A549 (cell line): ENCODE results near the gene DIP2A. TPM values are rescaled to one million over a fixed set of nuclear protein-coding genes. Genes with fewer than 3 reads are reported as not detected.

Experiments
- ATAC-seq, 2 experiments: fragments of 200-7000 bp in 1 of 2; fragments of >200 bp in 1 of 2; cut with Nextera tagmentation in 1 of 2; cut with Tn5 transposase in 1 of 2; 3 replicates each; pipeline versions ENCODE4 v1.8.0 to v1.9.1; 2018 to 2020; ENCODE audit warnings: mild to moderate bottlenecking in 1 of 2, moderate library complexity in 1 of 2
- CTCF ChIA-PET: fragments of 300-600 bp; sonication (Branson Sonifier 250); formaldehyde crosslinking; extraction: SDS; loops from one replicate; lab custom pipeline; 2021; ENCODE audit warnings: antibody characterized with exemption, inconsistent platforms; lab: Yijun Ruan, JAX
- POLR2A ChIA-PET: fragments of 350-600 bp; formaldehyde crosslinking; extraction: SDS; loops from one replicate; lab custom pipeline; 2021; ENCODE audit warnings: antibody characterized with exemption, inconsistent platforms; lab: Yijun Ruan, JAX
- DNase-seq, 2 experiments: peaks; one replicate each; pipeline versions ENCODE4 v3.0.0 to v3.0.0-alpha.2; 2011 to 2016; ENCODE audit warnings: low read depth in 1 of 2, low spot score in 1 of 2
- FAIRE-seq: peaks from 2 replicates; lab custom pipeline; 2011; peaks lifted over from hg19 to GRCh38; lab: Jason Lieb, UNC
- H3K27ac ChIP-seq, 2 experiments: fragments of >200 bp; sonication (Bioruptor Twin); formaldehyde crosslinking; 3 replicates each; pipeline ENCODE4 v1.5.1; 2016 to 2017
- H3K4me1 ChIP-seq: fragments of >200 bp; sonication (Bioruptor Twin); formaldehyde crosslinking; 3 replicates; pipeline ENCODE4 v1.6.1; 2016
- H3K4me2 ChIP-seq: fragments of >200 bp; sonication (Bioruptor Twin); formaldehyde crosslinking; 3 replicates; pipeline ENCODE4 v1.6.1; 2016
- H3K4me3 ChIP-seq: fragments of >200 bp; sonication (Bioruptor Twin); formaldehyde crosslinking; 3 replicates; pipeline ENCODE4 v1.5.1; 2016
- H3K9me3 ChIP-seq: fragments of >200 bp; sonication (Bioruptor Twin); formaldehyde crosslinking; 3 replicates; pipeline ENCODE4 v1.6.1; 2016
- CEBPB ChIP-seq, 2 experiments: fragments of >200 bp in 1 of 2; sonication (Bioruptor Twin) in 1 of 2; formaldehyde crosslinking in 1 of 2; IDR thresholded peaks; 2 replicates each; pipeline ENCODE4 v1.6.1; 2012 to 2016
- CHD2 ChIP-seq: fragments of 150-350 bp; IDR thresholded peaks from 2 replicates; pipeline ENCODE4 v1.6.1; 2014; ENCODE audit warnings: low read length; ENCODE audit not compliant: partially characterized antibody
- CHD4 ChIP-seq: fragments of 200-600 bp; sonication (generic); IDR thresholded peaks from 2 replicates; pipeline ENCODE4 v1.6.1; 2016; ENCODE audit warnings: antibody characterized with exemption, mild to moderate bottlenecking, borderline replicate concordance
- EHF ChIP-seq: fragments of 250-450 bp; sonication (Bioruptor Pico); IDR thresholded peaks from 2 replicates; pipeline ENCODE4 v1.5.0; 2020; ENCODE audit warnings: mild to moderate bottlenecking
- EHMT2 ChIP-seq: fragments of 200-600 bp; sonication (generic); IDR thresholded peaks from 2 replicates; pipeline ENCODE4 v1.6.1; 2016; ENCODE audit warnings: antibody characterized with exemption, low read depth, mild to moderate bottlenecking, moderate library complexity
- EP300 ChIP-seq, 2 experiments: fragments of >200 bp; sonication (Bioruptor Twin); formaldehyde crosslinking; IDR thresholded peaks; 2 replicates in 1 of 2; 3 replicates in 1 of 2; pipeline ENCODE4 v1.6.1; 2016 to 2017
- ESRRA ChIP-seq: fragments of 150-350 bp; IDR thresholded peaks from 2 replicates; pipeline ENCODE4 v1.6.1; 2014; ENCODE audit warnings: mild to moderate bottlenecking, low read length, borderline replicate concordance
- FOXS1 ChIP-seq: fragments of 250-450 bp; sonication (Bioruptor Pico); IDR thresholded peaks from 2 replicates; pipeline ENCODE4 v1.5.0; 2020; ENCODE audit warnings: mild to moderate bottlenecking, moderate library complexity
- HOXB5 ChIP-seq: fragments of 250-450 bp; sonication (Bioruptor Pico); IDR thresholded peaks from 2 replicates; pipeline ENCODE4 v1.5.0; 2020; ENCODE audit warnings: mild to moderate bottlenecking, moderate library complexity
- JUN ChIP-seq, 2 experiments: fragments of >200 bp; sonication (Bioruptor Twin); formaldehyde crosslinking; IDR thresholded peaks; 2 replicates in 1 of 2; 3 replicates in 1 of 2; pipeline ENCODE4 v1.6.1; 2016 to 2017
- JUNB ChIP-seq: fragments of >200 bp; sonication (Bioruptor Twin); formaldehyde crosslinking; IDR thresholded peaks from 2 replicates; pipeline ENCODE4 v1.6.1; 2016
- MAFK ChIP-seq: fragments of 450-650 bp; IDR thresholded peaks from 2 replicates; pipeline ENCODE4 v1.6.1; 2014; ENCODE audit not compliant: partially characterized antibody
- MYC ChIP-seq: IDR thresholded peaks from 2 replicates; pipeline ENCODE4 v1.6.1; 2012; ENCODE audit warnings: mild to moderate bottlenecking, inconsistent platforms, low read length, improper control_type of control experiment, borderline replicate concordance
- NFE2L2 ChIP-seq: fragments of 150-350 bp; conservative IDR thresholded peaks from 2 replicates; pipeline ENCODE4 v1.6.1; 2014; ENCODE audit warnings: low read length
- POLR2A ChIP-seq: IDR thresholded peaks from 2 replicates; pipeline ENCODE4 v1.6.1; 2012; ENCODE audit warnings: mild to moderate bottlenecking, low read length
- RAD21 ChIP-seq, 2 experiments: fragments of >200 bp in 1 of 2; sonication (Bioruptor Twin) in 1 of 2; formaldehyde crosslinking in 1 of 2; IDR thresholded peaks in 1 of 2; conservative IDR thresholded peaks in 1 of 2; 2 replicates in 1 of 2; 3 replicates in 1 of 2; pipeline ENCODE4 v1.6.1; 2012 to 2018; ENCODE audit warnings: inconsistent platforms in 1 of 2
- RCOR1 ChIP-seq: fragments of 150-350 bp; IDR thresholded peaks from 2 replicates; pipeline ENCODE4 v1.6.1; 2014; ENCODE audit warnings: antibody characterized with exemption, low read length, low read depth
- SMC3 ChIP-seq: fragments of >200 bp; sonication (Bioruptor Twin); formaldehyde crosslinking; IDR thresholded peaks from 3 replicates; pipeline ENCODE4 v1.6.1; 2018; ENCODE audit warnings: inconsistent platforms
- ZC3H11A ChIP-seq: fragments of 450-650 bp; IDR thresholded peaks from 2 replicates; pipeline ENCODE4 v1.6.1; 2014; ENCODE audit warnings: antibody characterized with exemption, mild to moderate bottlenecking
- ZNF302 ChIP-seq: fragments of 250-450 bp; sonication (Bioruptor Pico); IDR thresholded peaks from 2 replicates; pipeline ENCODE4 v1.9.0; 2021; ENCODE audit warnings: inconsistent platforms, mild to moderate bottlenecking, moderate library complexity
- WGBS: methylation state at CpG from one replicate; pipeline ENCODE4 v1.1.6; 2017; ENCODE audit errors: missing lambda C conversion rate; 5-methylcytosine and 5-hydroxymethylcytosine counted together
- polyA plus RNA-seq, 4 experiments: library from polyadenylated mRNA; depleted of rRNA in 3 of 4; stranded (reverse); fragments of >200 nt; fragmentation: RNase III in 1 of 4; extraction: RNeasy Plus Mini Kit Qiagen cat#74134 plus additional on column Dnase treatment in 1 of 4; gene quantifications; 2 replicates in 3 of 4; 3 replicates in 1 of 4; pipeline ENCODE4 v1.2.3, GENCODE V29; 2011 to 2017
- TF ChIP-seq, protein P1 (sequence below): fragments of 450-650 bp; IDR thresholded peaks from 2 replicates; pipeline ENCODE4 v1.6.1; 2014; ENCODE audit warnings: antibody characterized with exemption
- TF ChIP-seq, protein P2 (sequence below): fragments of 250-450 bp; sonication (Bioruptor Pico); IDR thresholded peaks from 2 replicates; pipeline ENCODE4 v1.5.0; 2021; ENCODE audit warnings: mild to moderate bottlenecking, moderate library complexity, borderline replicate concordance
- TF ChIP-seq, protein P3 (sequence below): fragments of 150-350 bp; IDR thresholded peaks from 2 replicates; pipeline ENCODE4 v1.6.1; 2014; ENCODE audit warnings: low read depth, mild to moderate bottlenecking, low read length

DIP2A gene
- polyA plus RNA-seq, 2 of the 4 experiments (the other 2 are of a cell fraction), result 13.3 to 18.4 TPM

DNA sequence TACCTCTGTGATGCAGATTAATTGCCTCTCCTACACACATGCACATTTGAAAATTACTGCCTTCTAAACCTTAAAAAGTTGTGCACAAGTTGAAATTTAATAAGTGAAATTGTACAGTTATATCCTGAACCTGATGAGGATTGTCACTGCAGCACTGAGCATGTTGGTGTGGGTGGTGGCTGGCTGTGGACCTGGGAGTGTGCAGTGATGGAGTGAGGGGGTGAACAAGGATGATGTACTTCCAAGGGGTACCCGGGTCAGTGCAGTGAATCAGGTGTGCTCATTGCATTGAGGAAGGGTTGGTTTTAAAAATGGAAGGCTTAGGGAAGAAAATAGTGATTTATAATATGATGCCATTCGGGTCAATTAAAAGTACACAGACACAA lies 24.1 kb downstream of the DIP2A start:
- no peak overlapping the region for H3K27ac ChIP-seq
- no peak for FAIRE-seq
- no peaks in the 10 kb centered on the region for H3K4me1 ChIP-seq
- H3K9me3 ChIP-seq, result no peaks in the 10 kb centered on the region
- no peak overlapping the region for H3K4me3 ChIP-seq
- no peak for DNase-seq
- no peak overlapping the region for H3K4me2 ChIP-seq
- no peak for ATAC-seq
- CTCF ChIA-PET, result no interaction called here
- POLR2A ChIA-PET, result no interaction called here
- 88% methylated on average over 2 of the region's 2 CpGs for WGBS
- TF ChIP-seq POLR2A (no peak), RAD21 (conservative IDR thresholded peaks at IDR 0.05 in 1 of 2, IDR thresholded peaks at IDR 0.05 in 1 of 2) (no peak), NFE2L2 (no peak), FOXS1 (CRISPR knock-in tag) (no peak), ZNF302 (CRISPR knock-in tag) (no peak), ZC3H11A (no peak), JUNB (no peak), EHMT2 (no peak), RCOR1 (no peak), CHD2 (no peak), SMC3 (no peak), CEBPB (IDR thresholded peaks at IDR 0.05) (no peak)
- TF ChIP-seq, protein P1, sequence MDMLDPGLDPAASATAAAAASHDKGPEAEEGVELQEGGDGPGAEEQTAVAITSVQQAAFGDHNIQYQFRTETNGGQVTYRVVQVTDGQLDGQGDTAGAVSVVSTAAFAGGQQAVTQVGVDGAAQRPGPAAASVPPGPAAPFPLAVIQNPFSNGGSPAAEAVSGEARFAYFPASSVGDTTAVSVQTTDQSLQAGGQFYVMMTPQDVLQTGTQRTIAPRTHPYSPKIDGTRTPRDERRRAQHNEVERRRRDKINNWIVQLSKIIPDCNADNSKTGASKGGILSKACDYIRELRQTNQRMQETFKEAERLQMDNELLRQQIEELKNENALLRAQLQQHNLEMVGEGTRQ, result no peak
- TF ChIP-seq, protein P2, sequence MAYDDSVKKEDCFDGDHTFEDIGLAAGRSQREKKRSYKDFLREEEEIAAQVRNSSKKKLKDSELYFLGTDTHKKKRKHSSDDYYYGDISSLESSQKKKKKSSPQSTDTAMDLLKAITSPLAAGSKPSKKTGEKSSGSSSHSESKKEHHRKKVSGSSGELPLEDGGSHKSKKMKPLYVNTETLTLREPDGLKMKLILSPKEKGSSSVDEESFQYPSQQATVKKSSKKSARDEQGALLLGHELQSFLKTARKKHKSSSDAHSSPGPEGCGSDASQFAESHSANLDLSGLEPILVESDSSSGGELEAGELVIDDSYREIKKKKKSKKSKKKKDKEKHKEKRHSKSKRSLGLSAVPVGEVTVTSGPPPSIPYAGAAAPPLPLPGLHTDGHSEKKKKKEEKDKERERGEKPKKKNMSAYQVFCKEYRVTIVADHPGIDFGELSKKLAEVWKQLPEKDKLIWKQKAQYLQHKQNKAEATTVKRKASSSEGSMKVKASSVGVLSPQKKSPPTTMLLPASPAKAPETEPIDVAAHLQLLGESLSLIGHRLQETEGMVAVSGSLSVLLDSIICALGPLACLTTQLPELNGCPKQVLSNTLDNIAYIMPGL, result no peak
- TF ChIP-seq, all 56 proteins: peak for 0

DNA sequence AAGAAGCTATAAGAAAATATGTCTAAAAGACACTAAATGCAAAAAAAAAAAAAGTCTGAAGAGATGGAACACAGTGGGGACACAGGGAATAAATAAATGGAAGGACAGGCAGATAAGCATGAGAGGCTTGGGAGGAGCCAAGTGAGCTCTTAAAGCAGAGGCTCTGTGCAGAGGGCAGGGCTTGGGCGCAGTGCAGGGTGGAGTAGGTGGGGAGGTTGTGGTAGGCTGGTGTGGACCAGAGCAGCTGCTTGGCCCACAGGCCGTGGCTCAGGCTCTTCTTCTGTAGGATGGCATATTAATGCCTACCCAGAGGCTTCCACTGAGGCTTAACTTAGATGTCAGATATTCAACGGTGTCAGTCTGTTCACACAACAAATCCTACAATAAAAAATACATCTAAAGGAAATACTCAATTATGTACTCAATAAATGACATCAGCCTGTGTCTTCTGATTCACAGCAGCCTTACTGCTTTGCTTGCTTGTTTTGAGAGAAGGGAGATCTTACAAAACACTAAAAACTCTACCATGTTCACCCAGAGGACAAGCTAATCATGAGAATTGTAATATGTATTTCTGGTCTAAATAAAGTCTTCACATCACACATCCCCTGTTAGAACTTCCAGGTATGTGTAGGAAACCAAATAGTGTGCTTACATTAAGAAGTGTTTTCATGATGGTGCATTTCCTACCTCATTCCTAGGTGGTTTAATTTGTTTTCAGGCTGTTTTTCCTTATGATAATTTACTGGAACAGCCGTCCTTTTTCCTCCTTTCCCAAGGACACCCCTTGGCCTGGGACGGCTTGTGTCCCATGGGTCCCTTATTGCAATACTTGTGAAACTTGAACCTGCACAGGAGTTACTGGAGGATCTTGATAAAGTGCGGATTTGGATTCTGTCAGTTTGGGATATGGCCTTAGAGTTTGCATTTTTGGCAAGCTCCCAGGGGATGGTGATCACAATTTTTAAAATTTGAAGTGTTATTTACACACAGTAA lies 24.9 kb downstream of the DIP2A start:
- no peaks in the 10 kb centered on the region for H3K9me3 ChIP-seq
- FAIRE-seq (no peak), ATAC-seq (no peak), DNase-seq (no peak)
- ChIA-PET POLR2A (no interaction called here), CTCF (no interaction called here)
- no peaks in the 10 kb centered on the region for H3K4me1 ChIP-seq
- whole genome bisulfite sequencing, result 88% methylated on average over 6 of the region's 6 CpGs
- no peak overlapping the region for H3K4me3 ChIP-seq
- no peak for TF ChIP-seq EP300 (IDR thresholded peaks at IDR 0.05)
- TF ChIP-seq CHD4, result no peak
- no peak for TF ChIP-seq ESRRA
- no peak for TF ChIP-seq POLR2A
- no peak for TF ChIP-seq MAFK
- no peak for TF ChIP-seq MYC
- TF ChIP-seq JUN (IDR thresholded peaks at IDR 0.05), result no peak
- no peak for TF ChIP-seq HOXB5 (CRISPR knock-in tag)
- no peak for TF ChIP-seq SMC3
- no peak for TF ChIP-seq EHF (CRISPR knock-in tag)
- TF ChIP-seq, protein P3, sequence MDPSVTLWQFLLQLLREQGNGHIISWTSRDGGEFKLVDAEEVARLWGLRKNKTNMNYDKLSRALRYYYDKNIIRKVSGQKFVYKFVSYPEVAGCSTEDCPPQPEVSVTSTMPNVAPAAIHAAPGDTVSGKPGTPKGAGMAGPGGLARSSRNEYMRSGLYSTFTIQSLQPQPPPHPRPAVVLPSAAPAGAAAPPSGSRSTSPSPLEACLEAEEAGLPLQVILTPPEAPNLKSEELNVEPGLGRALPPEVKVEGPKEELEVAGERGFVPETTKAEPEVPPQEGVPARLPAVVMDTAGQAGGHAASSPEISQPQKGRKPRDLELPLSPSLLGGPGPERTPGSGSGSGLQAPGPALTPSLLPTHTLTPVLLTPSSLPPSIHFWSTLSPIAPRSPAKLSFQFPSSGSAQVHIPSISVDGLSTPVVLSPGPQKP, result no peak
- H3K4me2 ChIP-seq, result no peak overlapping the region
- no peak overlapping the region for H3K27ac ChIP-seq
